ENCODE measurements around the gene SLC35B4. TPM values are rescaled to one million over a fixed set of nuclear protein-coding genes. Genes with fewer than 3 reads are reported as not detected.
"Not testable (repeated sequence)": the region's sequence is repeated elsewhere in the genome, so short reads cannot be mapped to it uniquely, and the experiment has no call there.

Gene SLC35B4
- total RNA-seq, 1 experiment from 2014 or later: 13.3 TPM

GRCh38 chr7:134297489-134297888 lies 19.2 kb downstream of the SLC35B4 start:
- CTCF ChIA-PET: no interaction called here
- intact Hi-C loops (cut with micrococcal nuclease; ENCODE audit: unreplicated experiment): no loop called here
- Mint-ChIP-seq H3K27ac (ENCODE audit: unreplicated experiment) (no peak overlapping the region), H3K36me3 (ENCODE audit: insufficient read depth, unreplicated experiment) (peaks cover 6% of the 10 kb centered on the region), H3K9me3 (ENCODE audit: low read depth, unreplicated experiment) (no peaks in the 10 kb centered on the region), H3K4me1 (ENCODE audit: low read depth, unreplicated experiment) (no peaks in the 10 kb centered on the region), H3K4me3 (ENCODE audit: low read depth, unreplicated experiment) (no peak overlapping the region), H3K27me3 (ENCODE audit: unreplicated experiment) (no peaks in the 10 kb centered on the region)
- DNase-seq: no peak
- no peak for TF ChIP-seq CTCF (IDR thresholded peaks at IDR 0.05; ENCODE audit: unreplicated experiment)
- no TSS peak for BruUV-seq (replicated peaks)

- H3K27ac Mint-ChIP-seq (ENCODE audit: unreplicated experiment); CTCF ChIA-PET; DNase-seq; H3K4me1 Mint-ChIP-seq (ENCODE audit: low read depth, unreplicated experiment); H3K27me3 Mint-ChIP-seq (ENCODE audit: unreplicated experiment); H3K9me3 Mint-ChIP-seq (ENCODE audit: low read depth, unreplicated experiment); H3K4me3 Mint-ChIP-seq (ENCODE audit: low read depth, unreplicated experiment); H3K36me3 Mint-ChIP-seq (ENCODE audit: insufficient read depth, unreplicated experiment); intact Hi-C loops (cut with micrococcal nuclease; ENCODE audit: unreplicated experiment); BruUV-seq (replicated peaks): not testable (repeated sequence)
These were observed 20.7 kb downstream of the SLC35B4 start for GRCh38 chr7:134295982-134296381.

- CTCF ChIA-PET: interaction anchor here (0.5 kb wide), 1 partner anchor 178 kb away, joined by 3 read pairs; no protein-coding TSS in a partner anchor
- Mint-ChIP-seq H3K4me3 (ENCODE audit: low read depth, unreplicated experiment) (no peak overlapping the region), H3K9me3 (ENCODE audit: low read depth, unreplicated experiment) (no peaks in the 10 kb centered on the region), H3K36me3 (ENCODE audit: insufficient read depth, unreplicated experiment) (no peaks in the 10 kb centered on the region), H3K27ac (ENCODE audit: unreplicated experiment) (no peak overlapping the region), H3K27me3 (ENCODE audit: unreplicated experiment) (no peaks in the 10 kb centered on the region), H3K4me1 (ENCODE audit: low read depth, unreplicated experiment) (peaks cover 8% of the 10 kb centered on the region)
- no peak for DNase-seq
- BruUV-seq (replicated peaks): no TSS peak
- no peak for TF ChIP-seq CTCF (IDR thresholded peaks at IDR 0.05; ENCODE audit: unreplicated experiment)
- intact Hi-C loops (cut with micrococcal nuclease; ENCODE audit: unreplicated experiment): no loop called here
These were observed 23.6 kb downstream of the SLC35B4 start for GRCh38 chr7:134293002-134293740.

GRCh38 chr7:134290286-134290685 lies 26.4 kb downstream of the SLC35B4 start:
- CTCF ChIA-PET: no interaction called here
- intact Hi-C loops (cut with micrococcal nuclease; ENCODE audit: unreplicated experiment): no loop called here
- Mint-ChIP-seq H3K9me3 (ENCODE audit: low read depth, unreplicated experiment) (no peaks in the 10 kb centered on the region), H3K36me3 (ENCODE audit: insufficient read depth, unreplicated experiment) (no peaks in the 10 kb centered on the region), H3K27me3 (ENCODE audit: unreplicated experiment) (no peaks in the 10 kb centered on the region), H3K4me1 (ENCODE audit: low read depth, unreplicated experiment) (peaks cover 8% of the 10 kb centered on the region), H3K4me3 (ENCODE audit: low read depth, unreplicated experiment) (no peak overlapping the region), H3K27ac (ENCODE audit: unreplicated experiment) (no peak overlapping the region)
- BruUV-seq (replicated peaks): no TSS peak
- DNase-seq: peak; percentile 4
- TF ChIP-seq CTCF (IDR thresholded peaks at IDR 0.05; ENCODE audit: unreplicated experiment): no peak

GRCh38 chr7:134289841-134290240 lies 26.9 kb downstream of the SLC35B4 start:
- no peak for TF ChIP-seq CTCF (IDR thresholded peaks at IDR 0.05; ENCODE audit: unreplicated experiment)
- Mint-ChIP-seq H3K9me3 (ENCODE audit: low read depth, unreplicated experiment) (no peaks in the 10 kb centered on the region), H3K4me1 (ENCODE audit: low read depth, unreplicated experiment) (peaks cover 8% of the 10 kb centered on the region), H3K27ac (ENCODE audit: unreplicated experiment) (no peak overlapping the region), H3K27me3 (ENCODE audit: unreplicated experiment) (no peaks in the 10 kb centered on the region), H3K4me3 (ENCODE audit: low read depth, unreplicated experiment) (no peak overlapping the region), H3K36me3 (ENCODE audit: insufficient read depth, unreplicated experiment) (no peaks in the 10 kb centered on the region)
- BruUV-seq (replicated peaks): no TSS peak
- DNase-seq: no peak
- CTCF ChIA-PET: no interaction called here
- intact Hi-C loops (cut with micrococcal nuclease; ENCODE audit: unreplicated experiment): no loop called here

Measured in Calu3 (cell line).